ENCODE data around the gene MS4A10.

Gene MS4A10

DNA sequence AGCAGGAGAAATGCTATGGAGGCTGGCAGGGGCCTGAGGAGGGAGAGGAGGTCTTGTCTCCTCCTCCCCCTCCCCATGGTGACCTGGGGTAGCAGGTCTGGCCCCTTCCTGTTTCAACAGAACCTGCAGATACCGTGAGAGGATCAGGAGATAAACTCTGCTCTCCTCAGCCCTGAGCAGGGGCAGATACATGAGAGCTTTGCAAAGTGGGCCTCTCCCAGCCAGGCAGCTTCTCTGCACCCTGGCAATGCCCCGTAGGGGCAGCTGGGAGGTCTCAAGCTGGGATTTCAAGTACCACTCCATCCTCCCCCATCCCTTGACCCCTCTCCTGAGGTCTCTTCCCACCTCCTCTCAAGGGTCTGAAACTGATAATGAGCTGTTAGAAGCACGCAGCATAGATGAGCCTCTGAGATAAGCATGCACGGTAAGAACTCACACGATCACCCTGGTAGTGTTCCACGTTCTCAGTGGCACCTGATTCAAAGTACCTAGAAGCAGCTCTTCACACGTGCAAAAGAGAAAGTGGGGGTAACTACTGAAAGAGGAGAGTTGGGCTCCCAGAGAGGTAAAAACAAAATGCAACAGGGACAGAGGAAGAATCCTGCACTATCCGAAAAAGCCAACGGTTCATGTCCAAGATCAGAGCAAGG, 51.9 kb downstream of the MS4A10 start:
- no peaks in the 10 kb centered on the region for H3K4me1 ChIP-seq (ENCODE audit: control insufficient read depth, insufficient read depth, low read length)
- no peaks in the 10 kb centered on the region for H3K36me3 ChIP-seq (ENCODE audit: control insufficient read depth, insufficient read depth, low read length)
- no CpG with 5 or more reads among the region's 9 CpGs for WGBS (ENCODE audit: insufficient coverage, insufficient read length)
- DNase-seq (ENCODE audit: low read depth, low spot score), result no peak
- H3K27me3 ChIP-seq (ENCODE audit: control insufficient read depth, insufficient read depth, low read length), result no peaks in the 10 kb centered on the region; the same call in 1 of the 2 replicates
- no peaks in the 10 kb centered on the region for H3K9me3 ChIP-seq (ENCODE audit: control insufficient read depth, insufficient read depth, low read length)
- H3K27ac ChIP-seq (ENCODE audit: low read length), result no peak overlapping the region
- no peak overlapping the region for H3K4me3 ChIP-seq (ENCODE audit: low read length)

DNA sequence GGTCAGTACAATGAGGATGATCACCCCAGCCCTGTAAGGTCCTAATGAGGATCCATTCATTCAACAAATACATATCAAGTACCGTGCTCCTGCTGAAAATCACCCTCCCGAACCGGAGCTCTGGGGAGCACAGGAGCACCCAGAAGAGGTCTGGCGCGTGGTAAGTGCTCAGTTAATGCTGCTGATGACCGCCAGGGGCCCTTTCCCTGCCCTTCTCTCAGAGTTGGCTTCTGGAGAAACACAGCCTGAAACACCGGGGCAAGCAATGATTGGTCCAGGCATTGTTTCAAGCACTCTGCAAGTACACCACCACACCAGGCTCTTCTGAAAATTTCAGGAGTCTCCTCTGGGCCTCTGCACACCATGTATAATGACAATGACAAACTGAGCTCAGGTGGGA, 53.0 kb downstream of the MS4A10 start:
- Histone ChIP-seq H3K4me1 (ENCODE audit: control insufficient read depth, insufficient read depth, low read length) (no peaks in the 10 kb centered on the region), H3K9me3 (ENCODE audit: control insufficient read depth, insufficient read depth, low read length) (no peaks in the 10 kb centered on the region), H3K4me3 (ENCODE audit: low read length) (no peak overlapping the region), H3K27ac (ENCODE audit: low read length) (no peak overlapping the region), H3K27me3 (ENCODE audit: control insufficient read depth, insufficient read depth, low read length) (no peaks in the 10 kb centered on the region; the same call in 1 of the 2 replicates), H3K36me3 (ENCODE audit: control insufficient read depth, insufficient read depth, low read length) (no peaks in the 10 kb centered on the region)
- WGBS (ENCODE audit: insufficient coverage, insufficient read length), result no CpG with 5 or more reads among the region's 7 CpGs
- no peak for DNase-seq (ENCODE audit: low read depth, low spot score)

DNA sequence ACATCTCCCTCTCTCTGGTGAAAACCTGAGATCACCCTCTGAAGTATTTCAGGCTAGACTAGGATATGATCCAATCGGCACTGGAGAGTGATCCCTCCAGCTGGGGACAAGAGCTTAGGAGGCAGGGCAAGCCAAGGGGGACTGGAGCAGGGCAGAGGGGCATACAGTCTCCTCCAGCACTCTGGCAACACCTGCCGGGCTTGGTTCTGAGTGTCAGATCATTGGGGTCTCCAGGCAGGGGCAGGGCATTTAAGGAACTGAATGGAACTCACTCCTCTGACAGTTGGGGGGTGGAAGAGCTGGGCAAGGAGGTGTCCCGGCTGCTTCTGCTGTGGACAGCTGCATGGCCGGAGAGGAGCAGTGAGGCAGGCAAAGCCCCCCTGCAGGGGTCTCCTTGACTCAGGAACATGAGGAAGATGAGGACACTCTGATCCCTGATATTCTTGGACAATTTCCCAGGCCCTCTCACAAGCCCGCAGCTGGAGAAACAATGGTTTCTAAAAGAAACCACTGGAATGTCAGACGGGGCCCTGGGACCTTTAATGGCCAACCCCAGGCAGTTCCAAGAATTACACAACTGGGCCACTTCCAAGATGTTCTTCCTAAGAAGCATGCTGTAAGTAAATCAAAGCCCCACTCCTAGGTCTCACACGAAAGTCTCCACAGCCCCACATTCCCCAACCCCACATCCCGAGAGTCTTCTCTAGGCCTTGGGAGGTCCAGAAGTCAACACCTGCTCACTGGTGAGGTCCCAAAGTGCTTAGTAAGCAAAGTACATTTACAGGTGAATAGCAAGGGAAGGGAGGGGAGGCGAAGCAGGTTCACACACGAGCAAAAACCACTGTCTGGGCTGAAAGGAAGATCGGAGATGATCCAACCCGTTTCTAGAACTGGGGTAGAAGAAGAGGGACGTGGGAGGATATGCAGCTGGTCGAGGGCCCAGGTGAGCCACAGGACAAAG, 55.6 kb downstream of the MS4A10 start:
- H3K36me3 ChIP-seq (ENCODE audit: control insufficient read depth, insufficient read depth, low read length), result no peaks in the 10 kb centered on the region
- no peak overlapping the region for H3K4me3 ChIP-seq (ENCODE audit: low read length)
- no peaks in the 10 kb centered on the region for H3K9me3 ChIP-seq (ENCODE audit: control insufficient read depth, insufficient read depth, low read length)
- DNase-seq (ENCODE audit: low read depth, low spot score), result no peak
- H3K4me1 ChIP-seq (ENCODE audit: control insufficient read depth, insufficient read depth, low read length), result peaks cover 1% of the 10 kb centered on the region; the same call in 1 of the 2 replicates
- no CpG with 5 or more reads among the region's 14 CpGs for WGBS (ENCODE audit: insufficient coverage, insufficient read length)
- H3K27ac ChIP-seq (ENCODE audit: low read length), result no peak overlapping the region
- H3K27me3 ChIP-seq (ENCODE audit: control insufficient read depth, insufficient read depth, low read length), result no peaks in the 10 kb centered on the region

DNA sequence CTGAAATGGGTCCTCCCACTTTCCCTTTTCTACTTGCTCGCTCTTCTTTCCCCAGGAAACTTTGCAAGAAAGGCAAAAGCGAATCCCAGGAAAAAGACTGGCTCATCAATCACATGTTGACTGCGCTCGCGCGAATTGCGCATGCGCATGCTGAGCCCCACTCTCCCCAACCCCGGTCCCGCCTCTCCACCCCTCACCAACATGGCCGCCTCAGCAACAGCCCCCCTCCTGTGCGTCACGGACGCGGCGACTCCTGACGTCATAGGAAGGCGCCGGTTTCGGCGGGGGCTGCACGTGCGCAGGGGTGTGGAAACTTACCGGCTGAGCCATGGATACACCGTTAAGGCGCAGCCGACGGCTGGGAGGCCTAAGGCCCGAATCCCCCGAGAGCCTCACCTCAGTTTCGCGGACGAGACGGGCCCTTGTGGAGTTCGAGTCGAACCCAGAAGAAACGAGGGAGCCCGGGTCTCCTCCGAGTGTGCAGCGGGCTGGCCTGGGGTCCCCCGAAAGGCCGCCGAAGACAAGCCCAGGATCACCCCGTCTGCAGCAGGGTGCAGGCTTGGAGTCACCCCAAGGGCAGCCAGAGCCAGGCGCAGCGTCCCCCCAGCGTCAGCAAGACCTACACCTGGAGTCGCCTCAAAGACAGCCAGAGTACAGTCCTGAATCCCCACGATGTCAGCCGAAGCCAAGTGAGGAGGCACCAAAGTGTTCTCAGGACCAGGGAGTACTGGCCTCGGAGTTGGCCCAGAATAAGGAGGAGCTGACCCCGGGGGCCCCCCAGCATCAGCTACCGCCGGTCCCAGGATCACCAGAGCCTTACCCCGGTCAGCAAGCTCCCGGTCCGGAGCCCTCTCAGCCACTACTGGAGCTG, 56.9 kb downstream of the MS4A10 start, which contains the start of gene CCDC86:
Gene CCDC86 (plus strand): TSS at position 317 of the 871 bp plus-strand sequence. CDS start 12 bp downstream, at position 329.
- no peaks in the 10 kb centered on the region for H3K27me3 ChIP-seq (ENCODE audit: control insufficient read depth, insufficient read depth, low read length)
- peaks cover 1% of the 10 kb centered on the region; the same call in 1 of the 2 replicates for H3K4me1 ChIP-seq (ENCODE audit: control insufficient read depth, insufficient read depth, low read length)
- WGBS (ENCODE audit: insufficient coverage, insufficient read length), result no CpG with 5 or more reads among the region's 57 CpGs
- no peaks in the 10 kb centered on the region for H3K36me3 ChIP-seq (ENCODE audit: control insufficient read depth, insufficient read depth, low read length)
- H3K4me3 ChIP-seq (ENCODE audit: low read length), result peak within 1 kb of the TSS; percentile 87
- H3K9me3 ChIP-seq (ENCODE audit: control insufficient read depth, insufficient read depth, low read length), result no peaks in the 10 kb centered on the region
- DNase-seq (ENCODE audit: low read depth, low spot score), result peak; percentile 90
- no peak within 1 kb of the TSS for H3K27ac ChIP-seq (ENCODE audit: low read length)

DNA sequence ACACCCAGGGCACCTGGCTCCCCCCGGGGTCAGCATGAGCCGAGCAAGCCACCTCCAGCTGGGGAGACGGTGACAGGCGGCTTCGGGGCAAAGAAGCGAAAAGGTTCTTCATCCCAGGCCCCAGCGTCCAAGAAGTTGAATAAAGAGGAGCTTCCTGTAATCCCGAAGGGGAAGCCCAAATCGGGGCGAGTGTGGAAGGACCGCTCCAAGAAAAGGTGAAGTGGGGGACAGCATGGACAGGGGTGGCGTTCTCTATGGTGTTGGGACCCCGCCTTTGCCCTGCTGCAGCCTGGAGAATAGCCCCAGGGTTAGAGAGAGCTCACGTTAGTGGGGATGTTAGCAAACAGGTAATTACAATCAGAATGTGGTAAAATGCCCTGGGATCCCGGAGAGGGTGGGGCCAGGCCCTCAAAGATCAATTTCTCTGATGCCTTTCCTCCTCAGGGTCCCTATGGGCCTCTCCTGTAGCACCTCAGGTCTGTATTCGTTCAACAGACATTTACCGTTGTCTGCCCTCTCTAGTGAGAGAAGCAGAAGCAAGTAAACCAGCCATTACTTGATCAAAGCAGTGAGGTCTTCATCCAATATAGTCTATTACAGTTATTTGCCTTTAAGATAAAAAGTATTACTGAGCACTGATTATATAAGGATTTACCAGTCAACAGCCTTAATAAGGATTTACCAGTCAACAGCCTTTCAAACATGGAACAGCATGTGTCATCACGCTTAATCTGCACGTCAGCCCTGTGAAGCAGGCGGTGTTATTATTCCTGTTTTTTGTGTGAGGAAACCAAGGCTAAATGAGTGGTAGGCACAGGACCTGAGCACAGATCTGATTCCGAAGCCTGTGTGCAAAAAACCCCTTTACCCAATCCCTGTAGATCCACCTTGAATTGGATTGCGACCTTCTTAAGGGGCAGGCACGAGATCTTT, 57.8 kb downstream of the MS4A10 start:
- WGBS (ENCODE audit: insufficient coverage, insufficient read length), result no CpG with 5 or more reads among the region's 23 CpGs
- no peak for DNase-seq (ENCODE audit: low read depth, low spot score)
- peaks cover 1% of the 10 kb centered on the region; the same call in 1 of the 2 replicates for H3K4me1 ChIP-seq (ENCODE audit: control insufficient read depth, insufficient read depth, low read length)
- no peaks in the 10 kb centered on the region for H3K27me3 ChIP-seq (ENCODE audit: control insufficient read depth, insufficient read depth, low read length)
- H3K4me3 ChIP-seq (ENCODE audit: low read length), result peak overlapping the region; percentile 87
- H3K9me3 ChIP-seq (ENCODE audit: control insufficient read depth, insufficient read depth, low read length), result no peaks in the 10 kb centered on the region
- H3K27ac ChIP-seq (ENCODE audit: low read length), result no peak overlapping the region
- no peaks in the 10 kb centered on the region; the same call in 1 of the 2 replicates for H3K36me3 ChIP-seq (ENCODE audit: control insufficient read depth, insufficient read depth, low read length)

DNA sequence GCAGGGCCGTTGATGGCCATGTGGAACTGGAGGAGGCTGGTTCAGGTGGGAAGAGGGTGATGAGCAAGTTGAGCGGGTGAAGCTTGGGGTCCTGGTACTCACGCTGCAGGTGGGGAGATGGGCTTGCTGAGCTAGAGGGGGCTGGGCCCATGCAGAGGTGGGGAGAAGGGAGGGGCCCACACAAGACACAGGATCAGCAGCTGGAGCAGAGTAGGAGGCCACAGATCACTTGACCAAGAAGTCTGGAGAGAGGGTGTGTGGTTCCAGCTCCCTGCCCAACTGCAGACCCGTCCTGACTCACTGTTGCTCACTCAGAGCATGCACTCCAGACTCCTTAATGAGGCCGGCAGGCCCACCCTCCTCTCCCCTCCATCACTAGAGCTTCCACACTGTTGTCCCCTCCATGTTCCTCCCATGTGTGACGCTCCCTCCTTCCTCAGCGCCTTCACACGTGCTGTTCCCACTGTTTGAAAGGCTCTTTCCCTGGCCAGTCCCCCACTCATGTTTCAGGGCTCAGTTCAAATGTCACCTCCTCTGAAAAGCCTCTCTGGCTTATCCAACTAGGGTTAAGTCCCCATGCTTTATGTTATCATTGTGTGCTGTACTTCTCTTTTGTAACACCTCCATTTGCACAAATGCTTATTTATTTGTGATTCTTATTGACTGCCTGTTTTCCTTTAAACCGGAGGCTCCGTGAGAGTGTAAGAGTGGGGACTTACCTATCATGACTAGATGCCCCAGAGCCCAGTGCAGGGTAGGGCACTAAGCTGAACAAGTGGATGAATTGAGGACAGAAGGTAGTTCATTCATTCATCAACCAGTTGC, 59.1 kb downstream of the MS4A10 start:
- WGBS (ENCODE audit: insufficient coverage, insufficient read length), result no CpG with 5 or more reads among the region's 10 CpGs
- H3K27ac ChIP-seq (ENCODE audit: low read length), result no peak overlapping the region
- no peaks in the 10 kb centered on the region for H3K9me3 ChIP-seq (ENCODE audit: control insufficient read depth, insufficient read depth, low read length)
- DNase-seq (ENCODE audit: low read depth, low spot score), result no peak
- peaks cover 1% of the 10 kb centered on the region; the same call in 1 of the 2 replicates for H3K4me1 ChIP-seq (ENCODE audit: control insufficient read depth, insufficient read depth, low read length)
- peaks cover 12% of the 10 kb centered on the region for H3K36me3 ChIP-seq (ENCODE audit: control insufficient read depth, insufficient read depth, low read length)
- no peaks in the 10 kb centered on the region for H3K27me3 ChIP-seq (ENCODE audit: control insufficient read depth, insufficient read depth, low read length)
- no peak overlapping the region for H3K4me3 ChIP-seq (ENCODE audit: low read length)

DNA sequence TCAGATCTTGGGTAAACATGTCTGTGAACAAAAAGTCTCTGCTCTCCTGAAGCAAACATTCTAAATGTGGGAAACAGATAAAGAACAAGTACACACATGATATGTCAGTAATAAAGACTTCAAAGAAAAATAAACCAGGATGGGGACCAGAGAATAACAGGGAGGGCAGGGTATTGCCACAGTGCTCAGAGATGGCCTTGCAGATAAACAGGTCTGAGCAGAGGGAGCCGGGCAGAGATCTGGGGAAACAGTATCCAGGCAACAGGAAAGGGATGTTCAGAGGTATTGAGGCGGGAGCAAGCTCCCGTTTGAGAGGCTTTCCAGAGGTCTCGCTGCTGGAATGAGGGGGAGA, 59.7 kb downstream of the MS4A10 start:
- no peaks in the 10 kb centered on the region for H3K9me3 ChIP-seq (ENCODE audit: control insufficient read depth, insufficient read depth, low read length)
- peaks cover 1% of the 10 kb centered on the region; the same call in 1 of the 2 replicates for H3K4me1 ChIP-seq (ENCODE audit: control insufficient read depth, insufficient read depth, low read length)
- H3K27ac ChIP-seq (ENCODE audit: low read length), result no peak overlapping the region
- DNase-seq (ENCODE audit: low read depth, low spot score), result no peak
- peaks cover 16% of the 10 kb centered on the region for H3K36me3 ChIP-seq (ENCODE audit: control insufficient read depth, insufficient read depth, low read length)
- no peaks in the 10 kb centered on the region for H3K27me3 ChIP-seq (ENCODE audit: control insufficient read depth, insufficient read depth, low read length)
- no CpG with 5 or more reads among the region's 4 CpGs for WGBS (ENCODE audit: insufficient coverage, insufficient read length)
- no peak overlapping the region for H3K4me3 ChIP-seq (ENCODE audit: low read length)

DNA sequence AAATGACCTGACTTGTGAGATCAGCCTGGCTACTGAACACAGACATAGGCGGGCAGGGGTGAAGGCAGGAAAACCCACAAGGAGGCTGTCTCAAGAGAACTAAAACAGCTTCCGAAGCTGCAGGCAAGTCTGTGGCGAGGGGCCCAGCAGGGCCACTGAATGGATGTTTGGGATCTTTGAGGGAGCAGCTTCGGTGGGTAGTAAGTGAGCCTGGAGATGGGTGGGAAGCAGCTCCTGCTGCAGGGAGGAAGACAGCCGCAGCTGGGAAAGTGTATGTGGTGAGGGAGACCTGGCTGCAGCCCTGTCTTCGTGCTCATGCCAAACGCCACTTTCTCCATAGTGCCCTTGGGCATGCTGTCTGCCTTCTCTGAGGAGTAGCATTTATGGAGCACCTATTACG, 60.2 kb downstream of the MS4A10 start:
- Histone ChIP-seq H3K27me3 (ENCODE audit: control insufficient read depth, insufficient read depth, low read length) (no peaks in the 10 kb centered on the region), H3K36me3 (ENCODE audit: control insufficient read depth, insufficient read depth, low read length) (peaks cover 16% of the 10 kb centered on the region), H3K9me3 (ENCODE audit: control insufficient read depth, insufficient read depth, low read length) (no peaks in the 10 kb centered on the region), H3K4me3 (ENCODE audit: low read length) (no peak overlapping the region), H3K4me1 (ENCODE audit: control insufficient read depth, insufficient read depth, low read length) (peaks cover 1% of the 10 kb centered on the region; the same call in 1 of the 2 replicates), H3K27ac (ENCODE audit: low read length) (no peak overlapping the region)
- no peak for DNase-seq (ENCODE audit: low read depth, low spot score)
- no CpG with 5 or more reads among the region's 8 CpGs for WGBS (ENCODE audit: insufficient coverage, insufficient read length)

DNA sequence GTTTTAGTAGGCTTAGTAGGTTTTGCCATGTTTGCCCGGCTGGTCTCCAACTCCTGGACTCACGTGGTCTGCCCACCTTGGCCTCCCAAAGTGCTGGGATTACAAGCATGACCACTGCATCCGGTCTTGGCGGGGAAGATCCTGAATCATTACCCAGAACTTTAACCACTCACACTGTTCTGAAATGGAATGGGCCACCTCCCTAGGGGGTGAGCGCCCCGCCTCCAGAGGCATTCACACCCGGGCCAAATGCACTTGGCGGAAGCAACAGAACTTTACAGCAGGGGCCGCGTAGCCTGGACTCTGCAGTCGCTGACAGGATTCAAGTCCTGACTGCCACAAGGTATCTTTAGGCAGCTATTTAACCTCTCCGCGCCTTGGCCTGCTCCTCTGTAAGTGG, 62.1 kb downstream of the MS4A10 start:
- H3K4me3 ChIP-seq (ENCODE audit: low read length), result no peak overlapping the region
- peaks cover 1% of the 10 kb centered on the region; the same call in 1 of the 2 replicates for H3K4me1 ChIP-seq (ENCODE audit: control insufficient read depth, insufficient read depth, low read length)
- no peak for DNase-seq (ENCODE audit: low read depth, low spot score)
- H3K36me3 ChIP-seq (ENCODE audit: control insufficient read depth, insufficient read depth, low read length), result peaks cover 21% of the 10 kb centered on the region
- no peaks in the 10 kb centered on the region for H3K27me3 ChIP-seq (ENCODE audit: control insufficient read depth, insufficient read depth, low read length)
- no peaks in the 10 kb centered on the region for H3K9me3 ChIP-seq (ENCODE audit: control insufficient read depth, insufficient read depth, low read length)
- H3K27ac ChIP-seq (ENCODE audit: low read length), result no peak overlapping the region
- WGBS (ENCODE audit: insufficient coverage, insufficient read length), result no CpG with 5 or more reads among the region's 13 CpGs

Measured in iPS DF 6.9 (cell line).